Measurements from ENCODE around the gene SIRT2. TPM values are rescaled to one million over a fixed set of nuclear protein-coding genes. Genes with fewer than 3 reads are reported as not detected.

The SIRT2 gene
- total RNA-seq, 1 experiment from 2014 or later, result 37.4 TPM

DNA sequence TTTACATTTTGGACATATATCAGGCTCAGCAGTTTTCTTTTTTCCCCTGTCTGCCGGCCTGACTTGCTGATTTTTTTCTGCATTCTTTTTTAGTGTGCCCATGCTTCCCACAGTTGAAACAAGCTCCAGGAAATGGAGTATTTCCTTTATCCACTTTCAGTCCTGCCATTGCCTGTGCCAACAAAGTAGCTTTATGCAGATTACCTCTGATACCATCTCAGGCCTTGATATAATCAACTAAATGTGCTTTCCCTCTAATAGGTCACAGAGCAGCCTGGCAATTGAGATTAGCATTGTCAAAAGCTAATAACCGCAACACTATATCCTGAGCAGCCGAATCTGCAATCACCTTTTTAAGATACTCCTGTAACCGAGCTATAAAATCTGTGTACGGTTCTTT, 40.5 kb upstream of the SIRT2 start:
- ChIA-PET POLR2A (interaction anchor here (0.7 to 2.0 kb wide), 4 partner anchors 9 to 283 kb away, joined by 3 to 7 read pairs (median 4); partner anchors contain the start of genes MRPS12 and SARS2), CTCF (interaction anchor here (0.7 to 1.4 kb wide), 2 partner anchors 12 to 426 kb away, joined by 4 to 6 read pairs; no protein-coding TSS in a partner anchor)
- peaks cover 1% of the 10 kb centered on the region for H3K9me3 Mint-ChIP-seq (ENCODE audit: unreplicated experiment)
- H3K27ac Mint-ChIP-seq (ENCODE audit: low read depth, unreplicated experiment), result no peak overlapping the region
- peaks cover 13% of the 10 kb centered on the region for H3K27me3 Mint-ChIP-seq (ENCODE audit: insufficient read depth, unreplicated experiment)
- H3K36me3 Mint-ChIP-seq (ENCODE audit: insufficient read depth, unreplicated experiment), result no peaks in the 10 kb centered on the region
- no peak for DNase-seq (ENCODE audit: unreplicated experiment)
- intact Hi-C loops (cut with micrococcal nuclease), result loop anchor here (10.0 kb wide), 1 partner anchor 705 kb away; no protein-coding TSS in a partner anchor
- no peak for TF ChIP-seq CTCF (IDR thresholded peaks at IDR 0.05; ENCODE audit: unreplicated experiment)
- no TSS peak for BruUV-seq (replicated peaks)
- H3K4me3 Mint-ChIP-seq (ENCODE audit: unreplicated experiment), result no peak overlapping the region
- H3K4me1 Mint-ChIP-seq (ENCODE audit: insufficient read depth, unreplicated experiment), result no peaks in the 10 kb centered on the region

DNA sequence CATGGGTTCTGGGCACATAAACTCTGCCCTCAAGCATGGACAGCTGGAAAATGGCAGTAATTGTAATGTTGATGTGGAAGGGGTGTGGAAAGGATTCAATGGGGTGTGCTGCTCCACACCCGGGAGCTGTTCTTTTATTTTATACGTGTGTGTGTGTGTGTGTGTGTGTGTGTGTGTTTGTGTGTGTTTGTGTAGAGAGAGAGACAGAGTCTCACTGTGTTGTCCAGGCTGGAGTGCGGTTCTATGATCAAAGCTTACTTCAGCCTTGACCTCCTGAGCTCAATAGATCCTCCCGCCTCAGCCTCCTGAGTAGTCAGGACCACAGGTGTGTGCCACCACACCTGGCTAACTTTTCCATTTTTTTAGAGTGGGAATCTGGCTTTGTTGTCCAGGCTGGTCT, 34.1 kb upstream of the SIRT2 start:
- ChIA-PET CTCF (interaction anchor here (0.5 to 0.8 kb wide), 5 partner anchors 388 to 986 kb away, joined by 3 read pairs; no protein-coding TSS in a partner anchor), POLR2A (interaction anchor here (1.8 kb wide), 1 partner anchor 33 kb away, joined by 6 read pairs; the partner anchor contains the start of genes NFKBIB and SIRT2)
- no peak overlapping the region for H3K4me3 Mint-ChIP-seq (ENCODE audit: unreplicated experiment)
- peaks cover 7% of the 10 kb centered on the region for H3K9me3 Mint-ChIP-seq (ENCODE audit: unreplicated experiment)
- H3K36me3 Mint-ChIP-seq (ENCODE audit: insufficient read depth, unreplicated experiment), result peaks cover 18% of the 10 kb centered on the region
- BruUV-seq (replicated peaks), result no TSS peak
- DNase-seq (ENCODE audit: unreplicated experiment), result no peak
- intact Hi-C loops (cut with micrococcal nuclease), result loop anchor here (10.0 kb wide), 1 partner anchor 699 kb away; no protein-coding TSS in a partner anchor
- no peak for TF ChIP-seq CTCF (IDR thresholded peaks at IDR 0.05; ENCODE audit: unreplicated experiment)
- no peaks in the 10 kb centered on the region for H3K27me3 Mint-ChIP-seq (ENCODE audit: insufficient read depth, unreplicated experiment)
- no peak overlapping the region for H3K27ac Mint-ChIP-seq (ENCODE audit: low read depth, unreplicated experiment)
- H3K4me1 Mint-ChIP-seq (ENCODE audit: insufficient read depth, unreplicated experiment), result peaks cover 11% of the 10 kb centered on the region

GRCh38 chr19:38932425-38933179, 33.2 kb upstream of the SIRT2 start:
- Mint-ChIP-seq H3K36me3 (ENCODE audit: insufficient read depth, unreplicated experiment) (peaks cover 18% of the 10 kb centered on the region), H3K4me3 (ENCODE audit: unreplicated experiment) (peak overlapping the region; percentile 85), H3K9me3 (ENCODE audit: unreplicated experiment) (peaks cover 7% of the 10 kb centered on the region), H3K27me3 (ENCODE audit: insufficient read depth, unreplicated experiment) (no peaks in the 10 kb centered on the region), H3K4me1 (ENCODE audit: insufficient read depth, unreplicated experiment) (peaks cover 14% of the 10 kb centered on the region), H3K27ac (ENCODE audit: low read depth, unreplicated experiment) (no peak overlapping the region)
- ChIA-PET POLR2A (interaction anchor here (0.6 to 3.3 kb wide), 4 partner anchors 32 to 1043 kb away, joined by 3 to 31 read pairs (median 6); partner anchors contain the start of genes NFKBIB and SIRT2), CTCF (interaction anchor here (0.6 to 1.1 kb wide), 8 partner anchors 42 to 1861 kb away, joined by 3 to 4 read pairs (median 3); no protein-coding TSS in a partner anchor)
- intact Hi-C loops (cut with micrococcal nuclease), result loop anchor here (10.0 kb wide), 1 partner anchor 698 kb away; no protein-coding TSS in a partner anchor
- TF ChIP-seq CTCF (IDR thresholded peaks at IDR 0.05; ENCODE audit: unreplicated experiment), result peak; percentile 27
- DNase-seq (ENCODE audit: unreplicated experiment), result peak; percentile 30
- BruUV-seq (replicated peaks), result no TSS peak

DNA sequence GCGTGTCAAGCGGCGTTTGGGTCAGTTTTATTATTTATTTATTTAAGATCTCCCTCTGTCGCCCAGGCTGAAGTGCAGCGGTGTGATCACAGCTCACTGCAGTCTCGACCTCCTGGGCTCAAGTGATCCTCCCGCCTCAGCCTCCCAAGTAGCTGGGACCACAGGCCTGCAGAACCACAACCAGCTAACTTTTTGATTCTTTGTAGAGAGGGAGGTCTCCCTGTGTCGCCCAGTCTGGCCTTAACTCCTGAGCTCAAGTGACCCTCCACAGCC, 32.0 kb upstream of the SIRT2 start:
- intact Hi-C loops (cut with micrococcal nuclease), result loop anchor here (2.0 to 10.0 kb wide), 2 partner anchors 81 to 697 kb away; no protein-coding TSS in a partner anchor
- ChIA-PET CTCF (interaction anchor here (0.7 to 2.1 kb wide), 6 partner anchors 62 to 532 kb away, joined by 3 to 7 read pairs (median 4); partner anchors contain the start of gene FAM98C), POLR2A (interaction anchor here (0.6 to 3.3 kb wide), 21 partner anchors 9 to 602 kb away, joined by 3 to 35 read pairs (median 5); partner anchors contain the start of genes ACTN4, ECH1, FAM98C and NFKBIB)
- no peaks in the 10 kb centered on the region for H3K27me3 Mint-ChIP-seq (ENCODE audit: insufficient read depth, unreplicated experiment)
- H3K4me3 Mint-ChIP-seq (ENCODE audit: unreplicated experiment), result peak overlapping the region; percentile 85
- H3K27ac Mint-ChIP-seq (ENCODE audit: low read depth, unreplicated experiment), result peak overlapping the region; percentile 95
- peaks cover 14% of the 10 kb centered on the region for H3K4me1 Mint-ChIP-seq (ENCODE audit: insufficient read depth, unreplicated experiment)
- no peak for TF ChIP-seq CTCF (IDR thresholded peaks at IDR 0.05; ENCODE audit: unreplicated experiment)
- peaks cover 7% of the 10 kb centered on the region for H3K9me3 Mint-ChIP-seq (ENCODE audit: unreplicated experiment)
- DNase-seq (ENCODE audit: unreplicated experiment), result no peak
- peaks cover 24% of the 10 kb centered on the region for H3K36me3 Mint-ChIP-seq (ENCODE audit: insufficient read depth, unreplicated experiment)
- no TSS peak for BruUV-seq (replicated peaks)
